ACC112 (cell line): ENCODE measurements around the gene MYRIP.
"Not testable (repeated sequence)": the region's sequence is repeated elsewhere in the genome, so short reads cannot be mapped to it uniquely, and the experiment has no call there.

ENCODE experiments used
- H2AFZ ChIP-seq: fragments of 200-600 bp; sonication (generic); one replicate; pipeline ENCODE4 v1.6.0; 2017; ENCODE audit warnings: antibody characterized with exemption, low read length; ENCODE audit not compliant: unreplicated experiment
- H3K27ac ChIP-seq: fragments of 200-600 bp; sonication (generic); 2 replicates; pipeline ENCODE4 v1.5.1; 2014; ENCODE audit warnings: low read depth, mild to moderate bottlenecking, antibody characterized with exemption, low read length, moderate library complexity
- H3K27me3 ChIP-seq: fragments of 200-600 bp; sonication (generic); 2 replicates; pipeline ENCODE4 v1.6.1; 2014; ENCODE audit warnings: mild to moderate bottlenecking, antibody characterized with exemption, low read length, moderate library complexity, mixed read lengths; ENCODE audit not compliant: insufficient read depth
- H3K36me3 ChIP-seq: fragments of 200-600 bp; sonication (generic); 2 replicates; pipeline ENCODE4 v1.6.1; 2016; ENCODE audit warnings: mild to moderate bottlenecking, antibody characterized with exemption, low read length, moderate library complexity, mixed read lengths; ENCODE audit not compliant: insufficient read depth
- H3K4me1 ChIP-seq: fragments of 200-600 bp; sonication (generic); one replicate; pipeline ENCODE4 v1.6.1; 2016; ENCODE audit warnings: low read length, mixed read lengths; ENCODE audit not compliant: insufficient read depth, unreplicated experiment, control insufficient read depth
- H3K4me3 ChIP-seq: fragments of 200-600 bp; sonication (generic); 2 replicates; pipeline ENCODE4 v1.5.1; 2014; ENCODE audit warnings: mild to moderate bottlenecking, low read depth, low read length
- H3K79me2 ChIP-seq: fragments of 200-600 bp; sonication (generic); one replicate; pipeline ENCODE4 v1.6.0; 2016; ENCODE audit warnings: low read length; ENCODE audit not compliant: control insufficient read depth, unreplicated experiment, insufficient read depth

Gene MYRIP

DNA sequence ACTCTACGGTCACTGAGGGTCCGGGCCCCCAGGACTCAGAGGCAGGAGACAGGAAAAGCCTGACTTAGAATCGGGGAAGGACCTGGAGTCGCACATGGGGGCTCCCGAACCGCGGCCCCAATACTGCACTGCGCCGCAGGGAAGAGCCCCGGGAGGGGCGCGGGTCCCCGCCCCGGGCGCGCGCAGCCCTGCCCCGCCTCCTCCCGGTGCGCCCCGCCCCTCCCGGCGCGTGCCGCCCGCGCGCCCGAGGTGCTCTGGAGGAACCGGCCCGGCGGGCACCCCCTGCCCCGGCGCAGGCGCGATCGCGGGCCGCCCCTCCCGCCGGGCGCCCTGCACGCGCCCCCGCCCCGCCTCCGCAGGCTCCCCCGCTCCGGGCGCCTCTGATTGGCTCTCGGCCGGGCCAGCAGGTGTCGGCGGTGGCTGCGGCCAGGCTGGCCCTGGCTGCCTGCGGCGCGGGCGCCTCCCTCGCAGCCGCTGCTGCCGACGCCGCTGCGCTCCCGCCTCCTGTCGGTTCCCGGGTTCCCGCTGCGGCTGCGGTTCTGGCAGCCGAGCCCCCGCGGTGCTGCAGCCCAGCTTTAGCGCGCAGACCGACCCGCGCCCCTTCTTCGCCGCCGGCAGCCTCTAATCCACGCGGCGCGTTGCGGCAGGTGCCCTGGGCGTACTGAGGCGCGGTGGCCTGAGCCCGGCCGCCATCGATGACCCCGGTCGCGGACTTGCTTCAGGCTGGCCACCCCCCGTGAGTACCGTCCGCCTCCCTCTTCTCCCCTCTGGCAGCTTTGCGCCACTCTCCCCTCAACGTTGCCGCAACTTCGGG, at the start of gene MYRIP:
Gene MYRIP, plus strand, starts transcription at position 429 of the 814 bp plus-strand sequence. CDS start 91,208 bp downstream, outside the sequence.
- Histone ChIP-seq H2AFZ (no peak within 1 kb of the TSS), H3K4me3 (peak within 1 kb of the TSS; percentile 76), H3K27ac (no peak within 1 kb of the TSS), H3K27me3 (peaks cover 47% of the 10 kb centered on the region), H3K36me3 (no peaks in the 10 kb centered on the region), H3K4me1 (peaks cover 29% of the 10 kb centered on the region), H3K79me2 (no peaks in the 10 kb centered on the region)

DNA sequence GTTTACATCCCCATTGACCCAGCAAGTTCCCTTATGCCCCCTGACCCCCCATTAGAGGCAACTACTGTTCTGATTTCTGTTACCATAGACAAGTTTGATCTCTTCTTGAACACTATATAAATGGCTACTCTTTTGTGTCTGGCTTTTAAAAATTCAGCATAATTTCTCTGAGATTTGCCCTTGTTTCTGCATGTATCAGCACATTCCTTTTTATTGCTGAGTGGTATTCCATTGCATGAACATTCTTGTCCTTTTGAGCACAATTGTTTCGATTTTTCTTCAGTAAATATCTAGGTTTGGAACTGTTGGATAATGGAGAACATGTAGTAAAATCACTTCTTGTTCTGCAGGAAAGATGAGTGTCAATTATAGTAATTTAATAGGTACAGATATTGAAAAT, 49.1 kb upstream of the MYRIP start:
- H3K27ac ChIP-seq: no peak overlapping the region
- H3K27me3 ChIP-seq: no peaks in the 10 kb centered on the region

DNA sequence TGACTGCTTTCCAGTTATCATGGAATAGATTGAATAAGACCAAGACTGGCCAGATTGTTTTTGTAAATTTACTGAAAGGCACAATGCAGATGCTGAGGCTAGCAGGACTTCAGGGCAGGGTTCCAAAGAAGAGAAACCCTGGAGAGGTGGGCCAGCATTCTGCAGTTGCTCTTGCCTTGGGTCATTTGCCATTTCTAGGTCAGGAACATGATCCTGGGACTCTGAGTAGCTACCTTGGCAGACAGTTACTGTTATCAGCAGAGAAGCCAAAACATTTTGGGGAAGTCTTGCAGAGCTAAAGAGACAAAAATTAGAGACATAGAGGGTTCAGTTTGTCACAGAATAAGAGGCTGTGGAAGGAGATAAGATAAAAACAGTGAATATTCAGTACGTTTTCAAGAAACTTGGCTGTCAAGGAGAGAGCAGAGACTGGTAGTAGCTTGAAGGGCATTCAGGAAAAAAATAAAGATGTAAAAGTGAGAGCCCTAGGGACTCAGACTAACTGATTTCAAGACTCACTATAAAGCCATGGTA, 46.8 kb upstream of the MYRIP start:
- no peak overlapping the region for H3K27ac ChIP-seq
- H3K4me1 ChIP-seq: peaks cover under 1% of the 10 kb centered on the region
- H3K36me3 ChIP-seq: no peaks in the 10 kb centered on the region
- no peaks in the 10 kb centered on the region for H3K79me2 ChIP-seq
- H2AFZ ChIP-seq: no peak overlapping the region
- H3K4me3 ChIP-seq: no peak overlapping the region
- no peaks in the 10 kb centered on the region for H3K27me3 ChIP-seq

More for the DNA sequence above, 49.1 kb upstream of the MYRIP start:
- Histone ChIP-seq H2AFZ (no peak overlapping the region), H3K79me2 (no peaks in the 10 kb centered on the region), H3K36me3 (no peaks in the 10 kb centered on the region), H3K4me1 (peaks cover 10% of the 10 kb centered on the region), H3K4me3 (no peak overlapping the region)

DNA sequence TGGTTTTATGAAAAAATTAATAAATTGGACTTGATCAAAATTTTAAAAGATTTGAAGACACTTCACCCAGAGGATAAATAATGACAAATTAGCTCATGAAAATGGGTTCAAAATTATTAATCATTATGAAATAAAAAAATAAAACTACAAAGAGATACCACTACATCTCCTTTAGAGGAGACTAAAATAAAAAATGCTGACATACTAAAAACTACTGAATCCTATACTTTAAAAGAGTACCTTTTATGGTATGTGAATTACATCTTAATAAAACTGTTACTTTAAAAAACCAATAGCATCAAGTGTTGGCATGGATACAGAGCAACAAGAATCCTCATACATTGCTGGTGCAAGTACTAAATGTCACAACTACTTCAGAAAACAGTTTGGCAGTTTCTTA, 46.0 kb upstream of the MYRIP start:
- Histone ChIP-seq H3K79me2 (no peaks in the 10 kb centered on the region), H3K36me3 (no peaks in the 10 kb centered on the region), H3K4me3 (no peak overlapping the region), H3K27me3 (no peaks in the 10 kb centered on the region), H3K27ac (no peak overlapping the region), H3K4me1 (no peaks in the 10 kb centered on the region), H2AFZ (no peak overlapping the region)

DNA sequence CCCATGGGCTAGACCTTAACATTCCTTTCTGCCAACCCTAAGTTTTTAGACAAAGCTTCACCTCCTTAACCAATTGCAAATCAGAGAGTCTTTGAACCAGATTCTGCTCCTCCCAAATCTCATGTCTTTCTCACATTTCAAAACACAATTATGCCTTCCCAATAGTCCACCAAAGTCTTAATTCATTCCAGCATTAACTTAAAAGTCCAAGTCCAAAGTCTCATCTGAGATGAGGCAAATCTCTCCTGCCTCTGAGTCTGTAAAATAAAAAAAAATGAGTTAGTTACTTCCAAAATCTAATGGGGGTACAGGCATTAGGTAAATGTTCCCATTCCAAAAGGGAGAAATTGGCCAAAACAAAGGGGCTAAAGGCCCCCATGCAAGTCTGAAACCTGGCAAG, 43.8 kb upstream of the MYRIP start:
- H2AFZ ChIP-seq: no peak overlapping the region
- no peak overlapping the region for H3K27ac ChIP-seq
- H3K4me1 ChIP-seq: no peaks in the 10 kb centered on the region
- H3K36me3 ChIP-seq: no peaks in the 10 kb centered on the region
- H3K4me3 ChIP-seq: no peak overlapping the region
- no peaks in the 10 kb centered on the region for H3K27me3 ChIP-seq
- H3K79me2 ChIP-seq: no peaks in the 10 kb centered on the region

DNA sequence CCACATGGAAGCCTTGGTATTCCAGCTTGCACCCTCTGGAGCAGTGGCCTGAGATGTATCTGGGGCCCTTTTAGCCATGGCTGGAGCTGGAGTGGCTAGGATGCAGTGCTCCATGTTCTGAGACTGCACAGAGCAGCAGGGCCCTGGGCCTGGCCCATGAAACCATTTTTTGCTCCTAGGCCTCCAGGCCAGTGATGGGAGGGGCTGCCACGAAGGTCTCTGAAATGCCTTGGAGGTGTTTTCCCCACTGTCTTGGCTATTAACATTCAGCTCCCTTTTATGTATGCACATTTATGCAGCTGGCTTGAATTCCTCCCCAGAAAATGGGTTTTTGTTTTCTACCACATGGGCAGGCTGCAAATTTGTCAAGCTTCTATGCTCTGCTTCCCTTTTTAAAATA, 43.0 kb upstream of the MYRIP start:
- Histone ChIP-seq H3K4me1 (no peaks in the 10 kb centered on the region), H3K27ac (no peak overlapping the region), H2AFZ (no peak overlapping the region), H3K4me3 (no peak overlapping the region), H3K27me3 (no peaks in the 10 kb centered on the region), H3K79me2 (no peaks in the 10 kb centered on the region), H3K36me3 (no peaks in the 10 kb centered on the region)

DNA sequence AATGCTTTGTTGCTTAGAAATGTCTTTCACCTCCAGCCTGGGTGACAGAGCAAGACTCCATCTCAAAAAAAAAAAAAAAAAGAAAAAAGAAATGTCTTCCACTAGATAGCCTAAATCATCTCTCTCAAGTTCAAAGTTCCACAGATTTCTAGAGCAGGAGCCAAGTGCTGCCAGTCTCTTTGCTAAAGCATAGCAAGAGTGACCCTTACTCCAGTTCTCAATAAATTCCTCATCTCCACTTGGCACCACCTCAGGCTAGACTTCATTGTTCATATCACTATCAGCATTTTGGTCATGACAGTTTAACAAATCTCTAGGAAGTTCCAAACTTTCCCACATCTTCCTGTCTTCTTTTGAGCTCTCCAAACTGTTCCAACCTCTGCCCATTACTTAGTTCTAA, 42.5 kb upstream of the MYRIP start:
- not testable (repeated sequence) for H3K4me1 ChIP-seq, H2AFZ ChIP-seq, H3K36me3 ChIP-seq, H3K27ac ChIP-seq, H3K79me2 ChIP-seq, H3K27me3 ChIP-seq, H3K4me3 ChIP-seq

DNA sequence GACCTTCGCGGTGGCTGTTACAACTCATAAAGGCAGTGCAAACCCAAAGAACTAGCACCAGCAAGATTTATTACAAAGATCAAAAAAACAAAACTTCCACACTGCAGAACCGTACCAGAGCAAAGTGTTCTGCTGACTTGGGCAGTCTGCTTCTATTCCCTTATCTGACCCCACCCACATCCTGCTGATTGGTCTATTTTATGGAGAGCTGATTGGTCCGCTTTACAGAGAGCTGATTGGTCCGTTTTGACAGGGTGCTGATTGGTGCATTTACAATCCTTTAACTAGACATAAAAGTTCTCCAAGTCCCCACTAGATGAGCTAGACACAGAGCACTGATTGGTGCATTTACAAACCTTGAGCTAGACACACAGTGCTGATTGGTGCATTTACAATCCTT, 31.2 kb upstream of the MYRIP start:
- not testable (repeated sequence) for H3K79me2 ChIP-seq, H3K27me3 ChIP-seq, H3K4me3 ChIP-seq, H3K27ac ChIP-seq, H3K4me1 ChIP-seq, H3K36me3 ChIP-seq, H2AFZ ChIP-seq

DNA sequence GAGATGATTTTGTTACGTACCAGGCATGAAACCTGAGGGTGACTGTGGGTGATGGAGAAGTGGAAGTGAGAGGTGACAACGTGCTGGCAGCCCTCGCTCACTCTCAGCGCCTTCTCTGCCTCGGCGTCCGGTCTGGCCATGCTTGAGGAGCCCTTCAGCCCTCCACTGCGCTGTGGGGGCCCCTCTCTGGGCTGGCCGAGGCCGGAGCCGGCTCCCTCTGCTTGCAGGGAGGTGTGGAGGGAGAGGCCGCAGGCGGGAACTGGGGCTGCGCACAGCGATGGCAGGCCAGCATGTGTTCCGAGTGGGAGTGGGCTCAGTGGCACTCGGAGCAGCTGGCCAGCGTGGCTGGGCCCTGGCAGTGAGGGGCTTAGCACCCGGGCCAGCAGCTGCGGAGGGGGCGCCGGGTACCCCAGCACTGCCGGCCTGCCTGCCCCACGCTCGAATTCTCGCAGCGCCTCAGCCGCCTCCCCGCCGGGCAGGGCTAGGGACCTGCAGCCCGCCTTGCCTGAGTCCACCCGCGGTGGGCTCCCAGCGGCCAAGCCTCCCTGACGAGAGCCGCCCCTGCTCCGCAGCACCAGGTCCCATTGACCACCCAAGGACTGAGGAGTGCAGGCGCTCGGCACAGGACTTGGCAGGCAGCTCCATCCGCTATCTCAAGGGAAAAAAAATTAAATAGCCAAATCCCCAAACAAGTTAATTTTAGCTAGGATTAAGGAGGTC, 29.7 kb upstream of the MYRIP start:
- Histone ChIP-seq H3K36me3 (no peaks in the 10 kb centered on the region), H2AFZ (no peak overlapping the region), H3K4me1 (no peaks in the 10 kb centered on the region), H3K4me3 (no peak overlapping the region), H3K79me2 (no peaks in the 10 kb centered on the region), H3K27me3 (peaks cover 3% of the 10 kb centered on the region; the same call in 1 of the 2 replicates), H3K27ac (no peak overlapping the region)

DNA sequence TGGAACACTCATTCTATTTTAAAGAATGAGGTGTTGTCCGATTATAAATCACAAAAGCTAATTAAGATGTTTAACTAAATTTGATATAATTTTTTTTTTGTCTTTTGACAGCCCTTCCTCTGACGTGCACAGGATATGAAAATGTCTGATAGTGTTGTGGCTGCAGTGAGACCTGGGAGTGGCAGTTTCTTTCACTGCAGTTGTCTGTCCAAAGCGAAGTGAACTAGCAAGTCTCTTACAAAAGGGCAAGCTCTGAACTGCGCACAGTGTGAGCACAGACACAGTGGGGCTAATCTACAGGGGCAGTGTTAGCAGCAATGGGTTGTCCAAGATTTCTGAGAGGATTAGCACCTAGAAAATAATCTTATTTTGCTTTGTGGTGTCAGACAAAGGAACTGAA, 29.1 kb upstream of the MYRIP start:
- Histone ChIP-seq H3K4me1 (no peaks in the 10 kb centered on the region), H3K79me2 (no peaks in the 10 kb centered on the region), H3K27ac (no peak overlapping the region), H2AFZ (no peak overlapping the region), H3K36me3 (no peaks in the 10 kb centered on the region), H3K4me3 (no peak overlapping the region), H3K27me3 (peaks cover 3% of the 10 kb centered on the region; the same call in 1 of the 2 replicates)
